H1 (cell line): ENCODE results near the gene TGM5. TPM values are rescaled to one million over a fixed set of nuclear protein-coding genes. Genes with fewer than 3 reads are reported as not detected.

Experiments used
- CTCF ChIA-PET: fragments of 300-600 bp; sonication (Branson Sonifier 250); formaldehyde crosslinking; loops from one replicate; lab custom pipeline; 2021; ENCODE audit not compliant: partially characterized antibody; lab: Charles Lee
- POLR2A ChIA-PET: fragments of 300-600 bp; sonication (Branson Sonifier 250); formaldehyde crosslinking; loops from one replicate; lab custom pipeline; 2021; ENCODE audit warnings: inconsistent platforms; ENCODE audit not compliant: partially characterized antibody; lab: Charles Lee
- DNase-seq, 2 experiments: peaks; one replicate each; pipeline versions ENCODE4 v3.0.0 to v3.0.0-alpha.2; 2010 to 2022; ENCODE audit warnings: low spot score in 2 of 2, low read depth in 1 of 2, mixed read lengths in 1 of 2
- FAIRE-seq: peaks from 2 replicates; lab custom pipeline; 2011; peaks lifted over from hg19 to GRCh38; lab: Jason Lieb, UNC
- H2AFZ ChIP-seq: 2 replicates; pipeline ENCODE4 v1.8.1; 2012; ENCODE audit warnings: low read length, inconsistent platforms
- H2AK5ac ChIP-seq: 2 replicates; pipeline ENCODE4 v1.6.1; 2013; ENCODE audit warnings: low read depth, low read length
- H2BK120ac ChIP-seq: replicated peaks from 2 replicates; pipeline ENCODE3; 2013; ENCODE audit warnings: low read depth, low read length, inconsistent platforms
- H2BK12ac ChIP-seq: 2 replicates; pipeline ENCODE4 v1.6.1; 2013; ENCODE audit warnings: low read depth, low read length
- H2BK15ac ChIP-seq: 2 replicates; pipeline ENCODE4 v1.6.1; 2013; ENCODE audit warnings: low read length
- H2BK20ac ChIP-seq: 2 replicates; pipeline ENCODE4 v1.6.1; 2013; ENCODE audit warnings: low read length
- H2BK5ac ChIP-seq: 2 replicates; pipeline ENCODE4 v1.6.1; 2013; ENCODE audit warnings: low read depth, low read length
- H3K14ac ChIP-seq: 2 replicates; pipeline ENCODE4 v1.6.1; 2013; ENCODE audit warnings: inconsistent platforms; ENCODE audit not compliant: insufficient read length
- H3K18ac ChIP-seq: 2 replicates; pipeline ENCODE4 v1.6.1; 2013; ENCODE audit warnings: low read length; ENCODE audit errors: extremely low read depth
- H3K23ac ChIP-seq: 2 replicates; pipeline ENCODE4 v1.6.1; 2013; ENCODE audit warnings: inconsistent platforms; ENCODE audit not compliant: insufficient read length
- H3K23me2 ChIP-seq: 2 replicates; pipeline ENCODE4 v1.6.1; 2013; ENCODE audit warnings: low read depth, low read length
- H3K27ac ChIP-seq: 2 replicates; pipeline ENCODE4 v1.6.1; 2011; ENCODE audit warnings: low read depth, low read length, inconsistent platforms
- H3K27me3 ChIP-seq, 4 experiments: replicated peaks in 1 of 4; 1 replicate in 1 of 4; 2 replicates in 3 of 4; pipeline versions ENCODE4 v1.6.1 to v1.8.1; 2011 to 2013; ENCODE audit warnings: low read length in 3 of 4, mild to moderate bottlenecking in 3 of 4, inconsistent platforms in 2 of 4, mixed read lengths in 2 of 4, moderate library complexity in 1 of 4; ENCODE audit not compliant: control insufficient read depth in 3 of 4, insufficient read depth in 3 of 4; ENCODE audit errors: extremely low read depth in 1 of 4
- H3K36me3 ChIP-seq, 4 experiments: 2 replicates each; pipeline versions ENCODE4 v1.6.1 to v1.8.1; 2011 to 2013; ENCODE audit warnings: mild to moderate bottlenecking in 4 of 4, low read length in 3 of 4, moderate library complexity in 2 of 4, control low read depth in 1 of 4, inconsistent platforms in 1 of 4; ENCODE audit not compliant: insufficient read depth in 4 of 4, control insufficient read depth in 2 of 4
- H3K4ac ChIP-seq: replicated peaks from 2 replicates; pipeline ENCODE3; 2013; ENCODE audit warnings: low read length, low read depth, mixed read lengths, inconsistent platforms; ENCODE audit not compliant: insufficient read length
- H3K4me1 ChIP-seq, 4 experiments: replicated peaks in 1 of 4; 1 replicate in 1 of 4; 2 replicates in 3 of 4; pipeline versions ENCODE4 v1.6.1 to v1.8.1; 2011 to 2013; ENCODE audit warnings: low read length in 3 of 4, inconsistent platforms in 2 of 4, mixed read lengths in 1 of 4; ENCODE audit not compliant: insufficient read depth in 4 of 4, control insufficient read depth in 3 of 4
- H3K4me2 ChIP-seq, 2 experiments: 2 replicates each; pipeline versions ENCODE4 v1.6.1 to v1.8.1; 2011 to 2013; ENCODE audit warnings: low read depth in 2 of 2, low read length in 2 of 2, control low read depth in 1 of 2, inconsistent platforms in 1 of 2, mild to moderate bottlenecking in 1 of 2; ENCODE audit not compliant: insufficient read depth in 1 of 2
- H3K4me3 ChIP-seq, 4 experiments: fragments of 200-600, 300-600 bp in 1 of 4; sonication (generic), shearing (Covaris generic), sonication (Bioruptor Twin) in 1 of 4; 2 replicates each; pipeline versions ENCODE4 v1.5.1 to v1.8.1; 2011 to 2016; ENCODE audit warnings: low read length in 4 of 4, low read depth in 3 of 4, control low read depth in 2 of 4, inconsistent platforms in 2 of 4, mild to moderate bottlenecking in 2 of 4, mixed read lengths in 1 of 4, moderate library complexity in 1 of 4; ENCODE audit not compliant: insufficient read depth in 2 of 4; ENCODE audit errors: extremely low read depth in 1 of 4
- H3K56ac ChIP-seq: replicated peaks from 2 replicates; pipeline ENCODE3; 2013; ENCODE audit warnings: low read depth, mild to moderate bottlenecking, mixed read lengths, low read length, inconsistent platforms; ENCODE audit not compliant: insufficient read length
- H3K79me1 ChIP-seq: 2 replicates; pipeline ENCODE4 v1.6.1; 2013; ENCODE audit warnings: low read depth, low read length, control low read depth
- H3K79me2 ChIP-seq, 2 experiments: 2 replicates each; pipeline versions ENCODE4 v1.6.1 to v1.8.1; 2012 to 2013; ENCODE audit warnings: low read length in 2 of 2, mild to moderate bottlenecking in 2 of 2, inconsistent platforms in 1 of 2; ENCODE audit not compliant: insufficient read depth in 2 of 2, control insufficient read depth in 1 of 2
- H3K9ac ChIP-seq, 4 experiments: replicated peaks in 1 of 4; 1 replicate in 1 of 4; 2 replicates in 3 of 4; pipeline versions ENCODE4 v1.6.1 to v1.8.1; 2011 to 2013; ENCODE audit warnings: low read depth in 3 of 4, low read length in 3 of 4, control low read depth in 2 of 4, mild to moderate bottlenecking in 2 of 4, moderate library complexity in 2 of 4, inconsistent platforms in 1 of 4; ENCODE audit errors: extremely low read depth in 1 of 4
- H3K9me3 ChIP-seq, 2 experiments: 2 replicates each; pipeline versions ENCODE4 v1.6.1 to v1.8.1; 2012 to 2013; ENCODE audit warnings: mild to moderate bottlenecking in 2 of 2, moderate library complexity in 2 of 2, control low read depth in 1 of 2, inconsistent platforms in 1 of 2, low read depth in 1 of 2, low read length in 1 of 2, mixed read lengths in 1 of 2; ENCODE audit not compliant: insufficient read depth in 2 of 2
- H4K20me1 ChIP-seq, 2 experiments: replicated peaks in 1 of 2; 2 replicates each; pipeline versions ENCODE3 to v1.8.1; 2011 to 2013; ENCODE audit warnings: inconsistent platforms in 2 of 2, low read length in 2 of 2, mild to moderate bottlenecking in 1 of 2; ENCODE audit not compliant: insufficient read depth in 2 of 2, control insufficient read depth in 1 of 2
- H4K5ac ChIP-seq: 2 replicates; pipeline ENCODE4 v1.6.1; 2013; ENCODE audit warnings: low read length, low read depth, mixed read lengths, inconsistent platforms; ENCODE audit not compliant: insufficient read length
- H4K8ac ChIP-seq: 2 replicates; pipeline ENCODE4 v1.8.0; 2013; ENCODE audit warnings: mild to moderate bottlenecking, moderate library complexity, low read length, inconsistent platforms; ENCODE audit not compliant: insufficient read depth; ENCODE audit errors: extremely low read depth
- H4K91ac ChIP-seq: replicated peaks from 2 replicates; pipeline ENCODE3; 2013; ENCODE audit warnings: low read length, mixed read lengths, inconsistent platforms; ENCODE audit not compliant: insufficient read length
- CHD1 ChIP-seq: IDR thresholded peaks from 2 replicates; pipeline ENCODE4 v1.6.1; 2012; ENCODE audit warnings: low read depth, low read length, improper control_type of control experiment
- WGBS, 2 experiments: shearing (Covaris generic) in 1 of 2; methylation state at CpG; one replicate each; pipeline versions ENCODE4 v1.1.6 to v1.1.7; 2013 to 2015; ENCODE audit warnings: low lambda C conversion rate in 2 of 2, mixed read lengths in 2 of 2, inconsistent platforms in 1 of 2, low coverage in 1 of 2, missing lambda C conversion rate in 1 of 2; ENCODE audit not compliant: insufficient replicate concordance in 2 of 2, insufficient coverage in 1 of 2, insufficient read length in 1 of 2; ENCODE audit errors: extremely low coverage in 1 of 2, missing lambda C conversion rate in 1 of 2; 5-methylcytosine and 5-hydroxymethylcytosine counted together
- polyA plus RNA-seq, 7 experiments: library from polyadenylated mRNA; depleted of rRNA in 3 of 7; stranded (reverse) in 5 of 7; unstranded in 2 of 7; fragments of >200 nt in 5 of 7; fragments of 200-250 nt in 2 of 7; gene quantifications; 1 replicate in 5 of 7; 2 replicates in 1 of 7; 4 replicates in 1 of 7; pipeline versions ENCODE4 v1.2.1 to v1.2.3, GENCODE V29; 2011 to 2013; ENCODE audit warnings: missing spikeins in 2 of 7, mixed read lengths in 2 of 7
- total RNA-seq: library from RNA; stranded (reverse); fragmentation: NEBNext Ultra II Directional; extraction: Animal tissue kit (Norgen Biotek cat#: 25700); gene quantifications from 2 replicates; pipeline ENCODE4 v1.2.1, GENCODE V29; 2021

TGM5 gene
- total and polyA plus RNA-seq, 2 of the 8 experiments (the other 6 are each of a cell fraction or from before 2014, with no cell fraction given) = not detected

- POLR2A ChIA-PET = interaction anchor here (0.9 kb wide), 1 partner anchor 13 kb away, joined by 3 read pairs; no protein-coding TSS in a partner anchor
- Histone ChIP-seq H2AK5ac (no peak overlapping the region), H3K56ac (no peak overlapping the region), H4K20me1 (no peaks in the 10 kb centered on the region), H3K4me1 (peaks cover 0 to 4% (median 0%) of the 10 kb centered on the region in 4 experiments; a peak in 1 of 7 replicates), H3K27ac (no peak overlapping the region), H3K27me3 (no peaks in the 10 kb centered on the region; a peak in 2 of 7 replicates), H3K79me2 (no peaks in the 10 kb centered on the region), H3K23me2 (no peaks in the 10 kb centered on the region), H2BK15ac (no peak overlapping the region), H3K9ac (no peak overlapping the region), H4K5ac (no peak overlapping the region), H4K8ac (no peak overlapping the region), H2BK20ac (no peak overlapping the region), H3K36me3 (no peaks in the 10 kb centered on the region), H2BK5ac (no peak overlapping the region), H3K4me2 (no peak overlapping the region), H3K23ac (no peak overlapping the region), H3K4ac (no peak overlapping the region), H3K18ac (no peak overlapping the region), H2AFZ (no peak overlapping the region), H3K79me1 (no peaks in the 10 kb centered on the region), H3K14ac (no peak overlapping the region), H2BK12ac (no peak overlapping the region), H3K9me3 (no peaks in the 10 kb centered on the region), H3K4me3 (no peak overlapping the region), H2BK120ac (no peak overlapping the region), H4K91ac (no peak overlapping the region)
- DNase-seq (no peak), FAIRE-seq (no peak)
- CTCF ChIA-PET = interaction anchor here (0.6 to 1.3 kb wide), 3 partner anchors 7 to 74 kb away, joined by 4 read pairs; no protein-coding TSS in a partner anchor
- WGBS, 2 experiments = 95% methylated on average over 3 of the region's 3 CpGs; no CpG with 5 or more reads in 1 of the 2 experiments
- no peak for TF ChIP-seq CHD1
Observed at GRCh38 chr15:43299411-43299810, 32.7 kb upstream of the TGM5 start.
